ENCODE results near the gene HSD11B2.

GRCh38 chr16:67424261-67424615 lies 6.7 kb upstream of the HSD11B2 start:
- TF ChIP-seq, protein P1, sequence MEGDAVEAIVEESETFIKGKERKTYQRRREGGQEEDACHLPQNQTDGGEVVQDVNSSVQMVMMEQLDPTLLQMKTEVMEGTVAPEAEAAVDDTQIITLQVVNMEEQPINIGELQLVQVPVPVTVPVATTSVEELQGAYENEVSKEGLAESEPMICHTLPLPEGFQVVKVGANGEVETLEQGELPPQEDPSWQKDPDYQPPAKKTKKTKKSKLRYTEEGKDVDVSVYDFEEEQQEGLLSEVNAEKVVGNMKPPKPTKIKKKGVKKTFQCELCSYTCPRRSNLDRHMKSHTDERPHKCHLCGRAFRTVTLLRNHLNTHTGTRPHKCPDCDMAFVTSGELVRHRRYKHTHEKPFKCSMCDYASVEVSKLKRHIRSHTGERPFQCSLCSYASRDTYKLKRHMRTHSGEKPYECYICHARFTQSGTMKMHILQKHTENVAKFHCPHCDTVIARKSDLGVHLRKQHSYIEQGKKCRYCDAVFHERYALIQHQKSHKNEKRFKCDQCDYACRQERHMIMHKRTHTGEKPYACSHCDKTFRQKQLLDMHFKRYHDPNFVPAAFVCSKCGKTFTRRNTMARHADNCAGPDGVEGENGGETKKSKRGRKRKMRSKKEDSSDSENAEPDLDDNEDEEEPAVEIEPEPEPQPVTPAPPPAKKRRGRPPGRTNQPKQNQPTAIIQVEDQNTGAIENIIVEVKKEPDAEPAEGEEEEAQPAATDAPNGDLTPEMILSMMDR (IDR thresholded peaks at IDR 0.05), result no peak
- no peak for TF ChIP-seq POLR2A (IDR thresholded peaks at IDR 0.05)
